ENCODE measurements around the gene SH3BGRL2. TPM values are rescaled to one million over a fixed set of nuclear protein-coding genes. Genes with fewer than 3 reads are reported as not detected.

SH3BGRL2 gene
- total RNA-seq, 1 experiment from 2014 or later: 13.8 TPM

DNA sequence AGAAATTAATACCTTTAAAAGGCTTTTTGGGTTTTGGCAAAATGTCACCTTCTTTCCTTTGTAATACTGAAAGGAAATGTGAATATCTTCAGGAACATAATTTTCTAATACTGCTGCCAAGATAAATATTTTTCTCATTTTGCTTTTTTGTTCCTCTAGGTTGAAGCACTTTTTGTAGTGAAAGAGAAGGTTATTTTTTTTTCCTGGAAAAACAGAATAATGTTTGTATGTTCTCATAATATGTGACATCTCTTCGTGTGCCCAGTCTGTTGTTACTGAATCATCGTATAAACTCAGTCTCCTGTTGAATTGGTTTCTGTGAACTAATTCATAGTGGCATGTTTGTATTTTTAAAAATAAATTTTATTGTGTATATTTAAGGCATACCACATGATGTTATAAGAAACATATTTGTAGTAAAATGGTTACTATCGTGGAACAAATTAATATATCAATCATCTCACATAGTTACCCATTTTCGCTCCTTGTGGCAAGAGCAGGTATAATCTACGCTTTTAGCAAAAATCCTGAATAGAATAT, 74.4 kb downstream of the SH3BGRL2 start (continued):
- TF ChIP-seq, protein P1, sequence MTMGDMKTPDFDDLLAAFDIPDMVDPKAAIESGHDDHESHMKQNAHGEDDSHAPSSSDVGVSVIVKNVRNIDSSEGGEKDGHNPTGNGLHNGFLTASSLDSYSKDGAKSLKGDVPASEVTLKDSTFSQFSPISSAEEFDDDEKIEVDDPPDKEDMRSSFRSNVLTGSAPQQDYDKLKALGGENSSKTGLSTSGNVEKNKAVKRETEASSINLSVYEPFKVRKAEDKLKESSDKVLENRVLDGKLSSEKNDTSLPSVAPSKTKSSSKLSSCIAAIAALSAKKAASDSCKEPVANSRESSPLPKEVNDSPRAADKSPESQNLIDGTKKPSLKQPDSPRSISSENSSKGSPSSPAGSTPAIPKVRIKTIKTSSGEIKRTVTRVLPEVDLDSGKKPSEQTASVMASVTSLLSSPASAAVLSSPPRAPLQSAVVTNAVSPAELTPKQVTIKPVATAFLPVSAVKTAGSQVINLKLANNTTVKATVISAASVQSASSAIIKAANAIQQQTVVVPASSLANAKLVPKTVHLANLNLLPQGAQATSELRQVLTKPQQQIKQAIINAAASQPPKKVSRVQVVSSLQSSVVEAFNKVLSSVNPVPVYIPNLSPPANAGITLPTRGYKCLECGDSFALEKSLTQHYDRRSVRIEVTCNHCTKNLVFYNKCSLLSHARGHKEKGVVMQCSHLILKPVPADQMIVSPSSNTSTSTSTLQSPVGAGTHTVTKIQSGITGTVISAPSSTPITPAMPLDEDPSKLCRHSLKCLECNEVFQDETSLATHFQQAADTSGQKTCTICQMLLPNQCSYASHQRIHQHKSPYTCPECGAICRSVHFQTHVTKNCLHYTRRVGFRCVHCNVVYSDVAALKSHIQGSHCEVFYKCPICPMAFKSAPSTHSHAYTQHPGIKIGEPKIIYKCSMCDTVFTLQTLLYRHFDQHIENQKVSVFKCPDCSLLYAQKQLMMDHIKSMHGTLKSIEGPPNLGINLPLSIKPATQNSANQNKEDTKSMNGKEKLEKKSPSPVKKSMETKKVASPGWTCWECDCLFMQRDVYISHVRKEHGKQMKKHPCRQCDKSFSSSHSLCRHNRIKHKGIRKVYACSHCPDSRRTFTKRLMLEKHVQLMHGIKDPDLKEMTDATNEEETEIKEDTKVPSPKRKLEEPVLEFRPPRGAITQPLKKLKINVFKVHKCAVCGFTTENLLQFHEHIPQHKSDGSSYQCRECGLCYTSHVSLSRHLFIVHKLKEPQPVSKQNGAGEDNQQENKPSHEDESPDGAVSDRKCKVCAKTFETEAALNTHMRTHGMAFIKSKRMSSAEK (CRISPR knock-in tag; IDR thresholded peaks at IDR 0.05; ENCODE audit: borderline replicate concordance): no peak
- no peak for TF ChIP-seq ZNF423 (CRISPR knock-in tag; IDR thresholded peaks at IDR 0.05)

DNA sequence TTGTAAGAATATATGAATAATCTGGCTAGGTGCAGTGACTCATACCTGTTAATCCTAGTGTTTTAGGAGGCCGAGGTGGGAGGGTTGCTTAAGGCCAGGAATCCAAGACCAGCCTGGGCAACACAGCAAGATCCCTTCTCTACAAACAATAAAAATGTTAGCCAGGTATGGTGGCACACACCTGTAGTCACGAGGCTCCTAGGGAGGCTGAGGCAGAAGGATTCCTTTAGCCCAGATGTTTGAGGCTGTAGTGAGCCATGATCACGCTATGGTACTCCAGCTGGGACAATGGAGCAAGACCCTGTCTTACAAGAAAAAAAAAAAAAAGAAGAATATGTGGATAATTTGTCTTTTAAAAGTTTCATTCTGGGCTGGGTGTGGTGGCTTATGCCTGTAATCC, 75.4 kb downstream of the SH3BGRL2 start:
- ATAC-seq (no peak), DNase-seq (ENCODE audit: low spot score) (no peak)
- Mint-ChIP-seq H3K27me3 (ENCODE audit: low read depth) (no peaks in the 10 kb centered on the region), H3K9me3 (no peaks in the 10 kb centered on the region), H3K4me3 (no peak overlapping the region), H3K36me3 (no peaks in the 10 kb centered on the region), H3K27ac (no peak overlapping the region), H3K4me1 (peaks cover 12% of the 10 kb centered on the region)
- peak; percentile 80 for TF ChIP-seq ZNF121 (CRISPR knock-in tag; IDR thresholded peaks at IDR 0.05)
- no peak for TF ChIP-seq JAZF1 (CRISPR knock-in tag; IDR thresholded peaks at IDR 0.05)
- TF ChIP-seq ZNF138 (CRISPR knock-in tag; conservative IDR thresholded peaks at IDR 0.05): no peak
- CTCF ChIA-PET: interaction anchor here (0.6 kb wide), 1 partner anchor 187 kb away, joined by 4 read pairs; no protein-coding TSS in a partner anchor
- POLR2A ChIA-PET: no interaction called here

DNA sequence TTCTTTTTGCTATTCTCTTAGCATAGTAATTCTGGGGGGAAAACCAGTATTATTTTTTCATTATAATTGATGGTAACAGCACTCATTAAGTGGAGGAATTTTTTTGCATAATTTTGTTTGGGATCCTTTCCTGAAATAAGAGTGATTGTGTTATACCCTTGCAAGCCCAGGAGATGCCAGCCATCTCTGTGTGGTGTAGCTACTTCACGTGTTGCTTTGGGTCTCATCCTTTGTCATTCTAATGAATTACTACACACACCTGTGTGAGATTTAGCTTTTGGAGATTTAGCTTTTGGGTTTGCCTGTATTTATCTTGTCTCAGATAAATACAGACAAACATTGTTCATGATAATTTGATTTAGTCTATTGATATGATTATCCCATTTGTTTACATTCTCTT, 76.5 kb downstream of the SH3BGRL2 start:
- Mint-ChIP-seq H3K4me1 (peaks cover 12% of the 10 kb centered on the region), H3K27ac (no peak overlapping the region; the same call in 1 of the 2 replicates), H3K9me3 (no peaks in the 10 kb centered on the region), H3K4me3 (no peak overlapping the region), H3K36me3 (no peaks in the 10 kb centered on the region), H3K27me3 (ENCODE audit: low read depth) (no peaks in the 10 kb centered on the region)
- ChIA-PET POLR2A (interaction anchor here (0.8 kb wide), 1 partner anchor 227 kb away, joined by 4 read pairs; no protein-coding TSS in a partner anchor), CTCF (interaction anchor here (0.7 to 0.9 kb wide), 3 partner anchors 13 to 162 kb away, joined by 3 to 6 read pairs (median 3); no protein-coding TSS in a partner anchor)
- DNase-seq (ENCODE audit: low spot score): no peak
- ATAC-seq: peak; percentile 65
- TF ChIP-seq, protein P2, sequence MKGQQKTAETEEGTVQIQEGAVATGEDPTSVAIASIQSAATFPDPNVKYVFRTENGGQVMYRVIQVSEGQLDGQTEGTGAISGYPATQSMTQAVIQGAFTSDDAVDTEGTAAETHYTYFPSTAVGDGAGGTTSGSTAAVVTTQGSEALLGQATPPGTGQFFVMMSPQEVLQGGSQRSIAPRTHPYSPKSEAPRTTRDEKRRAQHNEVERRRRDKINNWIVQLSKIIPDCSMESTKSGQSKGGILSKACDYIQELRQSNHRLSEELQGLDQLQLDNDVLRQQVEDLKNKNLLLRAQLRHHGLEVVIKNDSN (CRISPR knock-in tag; IDR thresholded peaks at IDR 0.05): no peak
- no peak for TF ChIP-seq SOX15 (CRISPR knock-in tag; IDR thresholded peaks at IDR 0.05)
- TF ChIP-seq EMX1 (CRISPR knock-in tag; IDR thresholded peaks at IDR 0.05): no peak

DNA sequence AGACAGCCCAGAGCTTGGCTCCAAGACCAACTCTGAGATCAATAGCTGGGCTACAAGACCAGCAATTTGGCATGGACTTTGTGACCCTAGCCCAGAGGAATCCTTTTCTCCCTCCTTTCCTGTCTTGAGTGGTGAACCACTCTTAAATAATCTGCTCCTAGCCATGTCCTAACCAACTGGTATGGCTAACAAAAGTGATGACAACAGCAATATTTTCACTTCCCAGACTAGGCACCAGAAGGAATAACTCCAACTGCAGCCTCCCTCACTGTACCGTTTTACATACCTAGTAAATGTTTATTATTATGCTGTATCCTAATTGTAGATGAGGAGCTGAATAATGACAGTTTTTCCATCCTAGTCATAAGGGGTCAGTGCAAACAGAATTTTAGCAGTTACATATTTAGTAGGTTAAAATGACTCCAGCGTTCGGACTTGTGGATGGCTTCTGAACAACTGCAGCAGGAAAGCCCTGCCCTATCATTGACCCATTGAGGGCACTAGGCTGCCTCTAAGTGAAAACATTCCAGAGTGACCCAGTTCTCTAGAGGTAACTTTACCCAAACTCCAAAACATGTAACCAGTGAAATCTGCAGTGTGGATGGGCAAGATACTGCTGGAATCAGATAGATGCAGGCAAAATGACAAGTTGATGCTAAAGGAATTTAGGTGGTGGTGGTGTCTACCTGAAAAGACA, 77.1 kb downstream of the SH3BGRL2 start:
- ATAC-seq (peak; percentile 38), DNase-seq (ENCODE audit: low spot score) (no peak)
- no peaks in the 10 kb centered on the region for H3K27me3 Mint-ChIP-seq (ENCODE audit: low read depth)
- no peaks in the 10 kb centered on the region for H3K36me3 Mint-ChIP-seq
- peak overlapping the region; percentile 75 for H3K27ac Mint-ChIP-seq
- TF ChIP-seq, protein P3, sequence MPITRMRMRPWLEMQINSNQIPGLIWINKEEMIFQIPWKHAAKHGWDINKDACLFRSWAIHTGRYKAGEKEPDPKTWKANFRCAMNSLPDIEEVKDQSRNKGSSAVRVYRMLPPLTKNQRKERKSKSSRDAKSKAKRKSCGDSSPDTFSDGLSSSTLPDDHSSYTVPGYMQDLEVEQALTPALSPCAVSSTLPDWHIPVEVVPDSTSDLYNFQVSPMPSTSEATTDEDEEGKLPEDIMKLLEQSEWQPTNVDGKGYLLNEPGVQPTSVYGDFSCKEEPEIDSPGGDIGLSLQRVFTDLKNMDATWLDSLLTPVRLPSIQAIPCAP (CRISPR knock-in tag; IDR thresholded peaks at IDR 0.05): no peak
- TF ChIP-seq MXD4 (CRISPR knock-in tag; IDR thresholded peaks at IDR 0.05; ENCODE audit: borderline replicate concordance) (no peak), TP53 (CRISPR knock-in tag; IDR thresholded peaks at IDR 0.05) (no peak), ZNF317 (CRISPR knock-in tag; IDR thresholded peaks at IDR 0.05; ENCODE audit: borderline replicate concordance, low read depth) (no peak), GABPB1 (CRISPR knock-in tag; IDR thresholded peaks at IDR 0.05) (no peak)
- TF ChIP-seq, protein P4, sequence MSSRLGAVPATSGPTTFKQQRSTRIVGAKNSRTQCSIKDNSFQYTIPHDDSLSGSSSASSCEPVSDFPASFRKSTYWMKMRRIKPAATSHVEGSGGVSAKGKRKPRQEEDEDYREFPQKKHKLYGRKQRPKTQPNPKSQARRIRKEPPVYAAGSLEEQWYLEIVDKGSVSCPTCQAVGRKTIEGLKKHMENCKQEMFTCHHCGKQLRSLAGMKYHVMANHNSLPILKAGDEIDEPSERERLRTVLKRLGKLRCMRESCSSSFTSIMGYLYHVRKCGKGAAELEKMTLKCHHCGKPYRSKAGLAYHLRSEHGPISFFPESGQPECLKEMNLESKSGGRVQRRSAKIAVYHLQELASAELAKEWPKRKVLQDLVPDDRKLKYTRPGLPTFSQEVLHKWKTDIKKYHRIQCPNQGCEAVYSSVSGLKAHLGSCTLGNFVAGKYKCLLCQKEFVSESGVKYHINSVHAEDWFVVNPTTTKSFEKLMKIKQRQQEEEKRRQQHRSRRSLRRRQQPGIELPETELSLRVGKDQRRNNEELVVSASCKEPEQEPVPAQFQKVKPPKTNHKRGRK (CRISPR knock-in tag; IDR thresholded peaks at IDR 0.05; ENCODE audit: borderline replicate concordance): no peak
- TF ChIP-seq, protein P5, sequence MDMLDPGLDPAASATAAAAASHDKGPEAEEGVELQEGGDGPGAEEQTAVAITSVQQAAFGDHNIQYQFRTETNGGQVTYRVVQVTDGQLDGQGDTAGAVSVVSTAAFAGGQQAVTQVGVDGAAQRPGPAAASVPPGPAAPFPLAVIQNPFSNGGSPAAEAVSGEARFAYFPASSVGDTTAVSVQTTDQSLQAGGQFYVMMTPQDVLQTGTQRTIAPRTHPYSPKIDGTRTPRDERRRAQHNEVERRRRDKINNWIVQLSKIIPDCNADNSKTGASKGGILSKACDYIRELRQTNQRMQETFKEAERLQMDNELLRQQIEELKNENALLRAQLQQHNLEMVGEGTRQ (CRISPR knock-in tag; IDR thresholded peaks at IDR 0.05): no peak
- TF ChIP-seq, protein P6, sequence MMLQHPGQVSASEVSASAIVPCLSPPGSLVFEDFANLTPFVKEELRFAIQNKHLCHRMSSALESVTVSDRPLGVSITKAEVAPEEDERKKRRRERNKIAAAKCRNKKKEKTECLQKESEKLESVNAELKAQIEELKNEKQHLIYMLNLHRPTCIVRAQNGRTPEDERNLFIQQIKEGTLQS (CRISPR knock-in tag; conservative IDR thresholded peaks at IDR 0.05): no peak
- TF ChIP-seq, protein P7, sequence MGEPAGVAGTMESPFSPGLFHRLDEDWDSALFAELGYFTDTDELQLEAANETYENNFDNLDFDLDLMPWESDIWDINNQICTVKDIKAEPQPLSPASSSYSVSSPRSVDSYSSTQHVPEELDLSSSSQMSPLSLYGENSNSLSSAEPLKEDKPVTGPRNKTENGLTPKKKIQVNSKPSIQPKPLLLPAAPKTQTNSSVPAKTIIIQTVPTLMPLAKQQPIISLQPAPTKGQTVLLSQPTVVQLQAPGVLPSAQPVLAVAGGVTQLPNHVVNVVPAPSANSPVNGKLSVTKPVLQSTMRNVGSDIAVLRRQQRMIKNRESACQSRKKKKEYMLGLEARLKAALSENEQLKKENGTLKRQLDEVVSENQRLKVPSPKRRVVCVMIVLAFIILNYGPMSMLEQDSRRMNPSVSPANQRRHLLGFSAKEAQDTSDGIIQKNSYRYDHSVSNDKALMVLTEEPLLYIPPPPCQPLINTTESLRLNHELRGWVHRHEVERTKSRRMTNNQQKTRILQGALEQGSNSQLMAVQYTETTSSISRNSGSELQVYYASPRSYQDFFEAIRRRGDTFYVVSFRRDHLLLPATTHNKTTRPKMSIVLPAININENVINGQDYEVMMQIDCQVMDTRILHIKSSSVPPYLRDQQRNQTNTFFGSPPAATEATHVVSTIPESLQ (CRISPR knock-in tag; IDR thresholded peaks at IDR 0.05): no peak
- ChIA-PET POLR2A (no interaction called here), CTCF (interaction anchor here (0.7 to 1.4 kb wide), 5 partner anchors 13 to 161 kb away, joined by 3 to 8 read pairs (median 5); no protein-coding TSS in a partner anchor)
- no peak overlapping the region for H3K4me3 Mint-ChIP-seq
- no peaks in the 10 kb centered on the region for H3K9me3 Mint-ChIP-seq
- H3K4me1 Mint-ChIP-seq: peaks cover 12% of the 10 kb centered on the region
